Measurements from ENCODE around the gene ITPRIP.

- TF ChIP-seq CTCF (IDR thresholded peaks at IDR 0.05) (no peak), EP300 (IDR thresholded peaks at IDR 0.05) (no peak), POLR2A (IDR thresholded peaks at IDR 0.05) (no peak)
Measured at GRCh38 chr10:104273286-104273685, 65.0 kb downstream of the ITPRIP start.

Data from tibial nerve (tissue), 4 donors.